ENCODE measurements around the gene ANKRD9. TPM values are rescaled to one million over a fixed set of nuclear protein-coding genes. Genes with fewer than 3 reads are reported as not detected.

Gene ANKRD9
- total RNA-seq, 1 donor from 2014 or later, result 158 TPM

DNA sequence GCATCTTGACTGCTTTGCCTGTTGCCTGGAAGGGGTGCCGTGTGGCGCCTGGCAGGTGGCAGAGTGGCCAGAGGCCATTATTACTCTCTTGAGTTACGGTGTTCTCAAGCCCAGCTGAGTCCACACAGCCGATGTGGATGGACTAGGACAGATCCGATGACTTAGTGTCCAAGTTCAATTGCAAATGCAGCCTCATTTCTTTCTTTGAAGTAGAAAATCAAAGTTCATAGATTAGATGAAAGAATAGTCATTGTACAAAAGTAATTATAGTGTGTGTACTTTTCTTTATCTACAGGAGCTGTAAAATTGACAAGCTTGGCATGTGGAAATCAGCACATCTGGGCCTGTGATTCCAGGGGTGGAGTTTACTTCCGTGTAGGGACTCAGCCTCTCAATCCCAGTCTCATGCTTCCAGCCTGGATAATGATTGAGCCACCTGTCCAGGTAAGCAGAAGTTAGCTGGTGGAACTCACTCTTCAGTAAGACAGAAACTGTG is 44.7 kb downstream of the ANKRD9 start:
- peaks cover 14% of the 10 kb centered on the region for H3K4me1 ChIP-seq
- no peaks in the 10 kb centered on the region for H3K27me3 ChIP-seq (ENCODE audit: low read depth)
- TF ChIP-seq, protein P1, sequence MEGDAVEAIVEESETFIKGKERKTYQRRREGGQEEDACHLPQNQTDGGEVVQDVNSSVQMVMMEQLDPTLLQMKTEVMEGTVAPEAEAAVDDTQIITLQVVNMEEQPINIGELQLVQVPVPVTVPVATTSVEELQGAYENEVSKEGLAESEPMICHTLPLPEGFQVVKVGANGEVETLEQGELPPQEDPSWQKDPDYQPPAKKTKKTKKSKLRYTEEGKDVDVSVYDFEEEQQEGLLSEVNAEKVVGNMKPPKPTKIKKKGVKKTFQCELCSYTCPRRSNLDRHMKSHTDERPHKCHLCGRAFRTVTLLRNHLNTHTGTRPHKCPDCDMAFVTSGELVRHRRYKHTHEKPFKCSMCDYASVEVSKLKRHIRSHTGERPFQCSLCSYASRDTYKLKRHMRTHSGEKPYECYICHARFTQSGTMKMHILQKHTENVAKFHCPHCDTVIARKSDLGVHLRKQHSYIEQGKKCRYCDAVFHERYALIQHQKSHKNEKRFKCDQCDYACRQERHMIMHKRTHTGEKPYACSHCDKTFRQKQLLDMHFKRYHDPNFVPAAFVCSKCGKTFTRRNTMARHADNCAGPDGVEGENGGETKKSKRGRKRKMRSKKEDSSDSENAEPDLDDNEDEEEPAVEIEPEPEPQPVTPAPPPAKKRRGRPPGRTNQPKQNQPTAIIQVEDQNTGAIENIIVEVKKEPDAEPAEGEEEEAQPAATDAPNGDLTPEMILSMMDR (IDR thresholded peaks at IDR 0.05; ENCODE audit: borderline replicate concordance), result no peak
- intact Hi-C loops (cut with micrococcal nuclease), result no loop called here
- peaks cover 27% of the 10 kb centered on the region for H3K36me3 ChIP-seq
- no peak overlapping the region for H3K4me3 ChIP-seq
- H3K27ac ChIP-seq (replicated peaks), result no peak overlapping the region
- H3K9me3 ChIP-seq (replicated peaks), result no peaks in the 10 kb centered on the region
- DNase-seq, result no peak

DNA sequence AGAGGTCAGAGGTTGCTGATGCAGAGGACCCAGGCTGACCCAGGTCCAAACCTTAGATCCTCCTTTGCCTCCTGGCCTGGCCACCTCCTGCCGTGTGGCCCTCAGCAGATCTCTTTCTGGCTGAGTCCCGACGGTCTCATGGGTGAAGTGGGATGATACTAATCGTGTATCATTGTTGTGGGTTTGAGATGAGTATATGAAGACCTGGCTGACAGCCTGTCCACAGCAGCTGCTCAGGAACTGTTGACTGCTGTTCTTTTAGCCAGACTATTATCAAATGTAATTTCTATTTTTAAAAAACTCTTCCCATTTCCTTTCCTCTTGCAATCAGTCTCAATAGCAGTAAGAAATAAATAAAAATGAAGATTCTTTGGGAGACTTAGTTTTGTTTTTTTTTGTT is 45.6 kb downstream of the ANKRD9 start:
- Histone ChIP-seq H3K36me3 (peaks cover 32% of the 10 kb centered on the region), H3K27me3 (ENCODE audit: low read depth) (no peaks in the 10 kb centered on the region), H3K4me3 (no peak overlapping the region), H3K9me3 (replicated peaks) (no peaks in the 10 kb centered on the region), H3K4me1 (peaks cover 14% of the 10 kb centered on the region), H3K27ac (replicated peaks) (no peak overlapping the region)
- TF ChIP-seq, protein P1 (IDR thresholded peaks at IDR 0.05; ENCODE audit: borderline replicate concordance), result no peak
- intact Hi-C loops (cut with micrococcal nuclease), result no loop called here
- no peak for DNase-seq

DNA sequence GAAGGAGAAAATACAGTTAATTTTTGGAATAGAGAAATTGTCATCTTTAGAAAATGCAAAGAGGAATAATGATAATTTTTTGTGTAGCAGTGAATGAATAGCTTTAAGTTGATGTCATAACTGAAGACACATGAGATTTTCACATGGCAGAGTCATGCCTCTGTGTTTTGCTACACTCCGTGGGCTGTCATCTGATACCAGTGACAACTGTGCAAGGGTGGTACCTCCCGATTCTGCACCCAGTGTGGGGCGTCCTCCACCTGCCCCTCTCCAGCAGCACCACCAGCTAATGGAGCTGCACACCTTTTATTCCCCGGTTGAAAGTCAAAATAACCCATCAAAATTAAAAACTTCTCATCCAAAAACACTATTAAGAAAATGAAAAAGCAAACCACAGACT is 47.2 kb downstream of the ANKRD9 start:
- H3K27ac ChIP-seq (replicated peaks), result peak overlapping the region; percentile 81
- TF ChIP-seq, protein P1 (IDR thresholded peaks at IDR 0.05; ENCODE audit: borderline replicate concordance), result no peak
- no peak overlapping the region for H3K4me3 ChIP-seq
- no peaks in the 10 kb centered on the region for H3K27me3 ChIP-seq (ENCODE audit: low read depth)
- DNase-seq, result no peak
- intact Hi-C loops (cut with micrococcal nuclease), result no loop called here
- no peaks in the 10 kb centered on the region for H3K9me3 ChIP-seq (replicated peaks)
- H3K36me3 ChIP-seq, result peaks cover 35% of the 10 kb centered on the region
- H3K4me1 ChIP-seq, result peaks cover 14% of the 10 kb centered on the region

DNA sequence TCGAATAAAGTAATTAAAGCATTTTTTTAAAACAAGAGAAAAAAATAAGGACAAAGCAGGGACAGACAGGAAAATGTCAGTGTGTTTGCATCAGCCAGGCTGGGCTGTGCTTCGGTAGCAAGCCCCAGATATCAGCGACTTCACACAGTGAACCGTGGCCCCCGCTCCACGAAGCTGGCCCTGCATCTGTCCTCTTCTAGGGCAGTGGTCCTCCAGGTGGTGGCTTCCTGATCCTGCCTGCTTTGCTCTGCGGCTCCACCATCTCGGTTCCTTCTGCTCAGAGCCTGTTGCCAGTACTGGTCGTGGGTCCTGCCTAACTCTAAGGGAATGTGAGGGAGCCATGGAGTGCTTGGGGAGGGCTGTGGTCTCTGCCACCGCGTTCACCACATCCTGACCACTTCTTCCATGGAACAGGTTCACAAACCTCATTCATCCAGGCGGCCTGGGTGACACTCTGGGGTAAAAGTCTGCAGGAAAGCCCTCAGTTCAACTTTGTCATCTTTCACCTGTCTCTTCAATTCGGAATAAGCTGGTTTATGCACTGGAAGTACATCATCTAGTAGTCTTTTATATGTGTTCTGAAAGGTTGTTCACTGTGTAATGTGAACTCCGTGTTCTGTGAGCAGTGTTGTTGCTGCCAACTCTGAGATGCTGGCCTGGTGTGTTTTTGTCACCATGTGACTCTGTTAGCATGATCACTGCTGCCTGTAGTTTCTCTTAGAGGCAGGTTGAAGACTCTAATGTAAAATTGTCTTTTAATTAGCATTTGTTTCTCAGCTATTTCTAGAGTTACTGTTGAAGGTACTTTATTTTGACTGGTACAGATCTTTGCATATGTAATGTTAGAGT is 47.9 kb downstream of the ANKRD9 start:
- TF ChIP-seq, protein P1 (IDR thresholded peaks at IDR 0.05; ENCODE audit: borderline replicate concordance), result no peak
- Histone ChIP-seq H3K27me3 (ENCODE audit: low read depth) (no peaks in the 10 kb centered on the region), H3K4me3 (no peak overlapping the region), H3K27ac (replicated peaks) (peak overlapping the region; percentile 81), H3K9me3 (replicated peaks) (no peaks in the 10 kb centered on the region), H3K4me1 (peaks cover 14% of the 10 kb centered on the region), H3K36me3 (peaks cover 35% of the 10 kb centered on the region)
- DNase-seq, result no peak
- intact Hi-C loops (cut with micrococcal nuclease), result no loop called here

DNA sequence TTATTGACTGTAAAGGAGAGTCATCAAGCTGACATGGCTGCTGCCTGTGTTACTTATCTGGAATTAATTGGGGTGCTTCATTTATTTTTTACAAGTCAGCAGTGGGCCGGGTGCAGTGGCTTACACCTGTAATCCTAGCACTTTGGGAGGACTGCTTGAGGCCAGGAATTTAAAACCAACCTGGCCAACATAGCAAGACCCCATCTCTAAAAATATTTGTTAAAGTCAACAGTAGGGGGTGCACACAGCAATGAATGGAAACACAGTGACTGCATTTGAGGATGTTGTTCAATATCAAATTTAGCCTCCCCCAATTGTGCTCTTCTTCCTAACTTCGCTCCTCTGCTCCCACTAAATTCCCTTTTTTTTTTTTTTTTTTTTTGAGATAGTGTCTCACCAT is 52.1 kb downstream of the ANKRD9 start:
- H3K27me3 ChIP-seq (ENCODE audit: low read depth), result no peaks in the 10 kb centered on the region
- H3K27ac ChIP-seq (replicated peaks), result no peak overlapping the region
- DNase-seq, result no peak
- intact Hi-C loops (cut with micrococcal nuclease), result no loop called here
- TF ChIP-seq, protein P1 (IDR thresholded peaks at IDR 0.05; ENCODE audit: borderline replicate concordance), result no peak
- peaks cover 52% of the 10 kb centered on the region for H3K36me3 ChIP-seq
- H3K9me3 ChIP-seq (replicated peaks), result no peaks in the 10 kb centered on the region
- no peak overlapping the region for H3K4me3 ChIP-seq
- H3K4me1 ChIP-seq, result peaks cover 12% of the 10 kb centered on the region

Measured in left ventricle myocardium inferior (tissue), 1 donor.